GM18873 (cell line): ENCODE data around the gene SDK1.
"Not testable (repeated sequence)": the region's sequence is repeated elsewhere in the genome, so short reads cannot be mapped to it uniquely, and the experiment has no call there.

ENCODE experiments used
- ATAC-seq: cut with Tn5 transposase; IDR thresholded peaks from one replicate; pipeline ENCODE4 v1.9.1; 2021; ENCODE audit warnings: mild to moderate bottlenecking, moderate library complexity, moderate number of reproducible peaks; ENCODE audit not compliant: unreplicated experiment, low FRiP score

SDK1 gene

DNA sequence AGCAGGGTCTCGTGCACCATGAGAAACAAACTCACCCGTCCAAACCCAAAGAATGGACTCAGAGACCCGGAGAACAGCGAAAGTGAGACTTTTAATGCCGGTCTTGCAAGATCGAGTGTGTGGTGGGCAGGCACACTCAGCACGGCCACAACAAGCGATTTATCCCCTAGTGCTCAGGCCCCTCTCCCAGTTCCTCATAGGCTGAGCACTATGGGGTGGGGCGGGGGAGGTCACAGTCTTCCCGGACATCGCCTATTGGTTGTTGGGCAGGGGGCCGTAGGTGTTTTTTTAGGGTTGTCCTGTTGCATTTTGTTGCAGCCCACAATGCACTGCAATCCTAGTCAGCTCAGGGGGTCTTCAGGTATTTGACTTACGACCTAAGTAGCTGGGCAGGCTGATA is 772.7 kb downstream of the SDK1 start:
- no peak for ATAC-seq

DNA sequence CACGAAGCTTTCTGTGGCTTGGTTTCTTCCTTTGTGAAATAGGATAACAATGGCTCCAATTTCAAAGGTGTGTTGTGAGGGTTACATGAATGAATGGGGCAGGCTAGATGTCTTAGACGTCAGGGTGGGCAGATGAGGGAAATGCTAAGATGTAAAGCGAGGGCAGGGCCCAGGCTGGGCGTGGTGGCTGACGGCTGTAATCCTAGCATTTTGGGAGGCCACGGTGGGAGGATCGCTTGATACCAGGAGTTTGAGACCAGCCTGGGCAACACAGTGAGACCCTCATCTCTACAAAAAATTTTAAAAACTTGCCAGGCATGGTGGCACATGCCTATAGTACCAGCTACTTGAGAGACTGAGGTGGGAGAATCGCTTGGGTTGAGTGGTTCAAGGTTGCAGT is 773.4 kb downstream of the SDK1 start:
- no peak for ATAC-seq

DNA sequence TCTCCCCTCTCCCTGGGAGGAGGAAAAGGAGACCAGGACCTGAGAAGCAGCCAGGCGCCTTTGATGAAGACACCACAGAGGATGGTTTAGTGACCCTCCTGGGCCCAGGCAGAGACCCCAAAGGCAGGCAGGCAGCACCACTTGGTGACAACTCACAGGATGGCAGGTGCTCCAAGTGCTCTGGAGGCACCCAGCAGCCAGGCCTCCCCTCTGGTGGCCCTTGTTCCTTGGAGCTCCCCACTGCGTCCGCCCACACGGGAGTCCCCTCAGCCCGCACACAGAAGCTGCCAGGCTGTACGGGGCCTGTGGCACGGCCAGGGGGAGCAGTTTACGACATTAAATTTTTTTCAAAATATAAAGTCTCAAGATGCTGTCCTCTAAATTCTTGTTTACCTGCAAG is 773.9 kb downstream of the SDK1 start:
- no peak for ATAC-seq

DNA sequence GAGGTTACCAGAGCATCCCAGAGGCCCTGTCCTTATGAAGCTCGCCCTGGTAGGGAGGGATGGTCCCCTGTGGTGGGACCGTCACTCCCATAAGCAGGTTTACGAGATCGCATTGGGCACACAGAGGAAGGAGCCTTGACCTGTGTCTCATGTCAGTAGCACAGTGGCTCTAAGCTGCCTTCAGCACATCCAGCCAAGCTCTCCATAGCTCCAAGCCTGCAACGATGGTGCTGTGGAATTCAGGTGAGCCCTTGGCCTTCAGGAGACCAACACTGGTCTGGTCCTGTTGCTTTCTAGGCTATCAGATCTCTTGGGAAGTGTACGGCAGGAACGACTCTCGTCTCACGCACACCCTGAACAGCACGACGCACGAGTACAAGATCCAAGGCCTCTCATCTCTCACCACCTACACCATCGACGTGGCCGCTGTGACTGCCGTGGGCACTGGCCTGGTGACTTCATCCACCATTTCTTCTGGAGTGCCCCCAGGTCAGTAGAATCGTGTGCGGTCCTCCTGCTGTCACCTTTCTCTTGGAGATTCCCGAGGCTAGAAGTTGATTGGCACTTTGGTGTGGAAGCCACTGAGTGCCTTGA is 775.7 kb downstream of the SDK1 start:
- no peak for ATAC-seq

DNA sequence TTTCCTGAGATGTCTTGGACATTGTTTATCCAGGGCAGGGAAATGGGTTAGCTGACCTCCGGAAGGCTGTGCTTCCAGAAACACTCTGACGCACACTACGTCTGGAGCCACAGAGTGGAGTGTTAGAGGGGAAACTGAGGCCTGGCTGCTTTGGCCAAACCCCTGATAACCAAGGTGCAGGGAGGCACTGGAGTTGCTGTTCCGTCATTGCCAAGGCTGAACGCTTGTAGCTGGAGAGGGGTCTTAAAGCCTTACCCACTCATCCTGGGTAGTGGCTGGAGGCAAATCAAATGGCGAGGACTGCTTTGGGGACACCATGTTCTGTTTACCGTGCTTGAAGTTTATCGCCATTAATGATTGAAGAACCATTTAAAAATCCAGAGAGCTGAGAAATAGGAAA is 776.9 kb downstream of the SDK1 start:
- no peak for ATAC-seq

- no peak for ATAC-seq
Measured at GRCh38 chr7:4078580-4078979, 777.5 kb downstream of the SDK1 start.

DNA sequence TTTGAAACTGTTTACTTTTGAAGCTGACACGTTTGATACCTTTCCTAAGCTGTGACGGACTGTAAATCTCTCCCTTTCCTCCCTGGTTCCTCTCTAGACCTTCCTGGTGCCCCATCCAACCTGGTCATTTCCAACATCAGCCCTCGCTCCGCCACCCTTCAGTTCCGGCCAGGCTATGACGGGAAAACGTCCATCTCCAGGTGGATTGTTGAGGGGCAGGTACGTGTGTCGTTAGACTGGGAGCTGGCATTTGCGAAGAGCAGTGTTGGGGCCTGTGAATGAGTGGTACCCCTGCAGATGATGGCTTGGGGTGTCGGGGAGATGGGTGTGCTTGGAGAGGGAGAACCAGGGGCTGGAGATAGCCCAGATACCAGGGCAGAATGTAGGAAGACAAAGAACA is 778.3 kb downstream of the SDK1 start:
- no peak for ATAC-seq

GRCh38 chr7:4079956-4080355 is 778.9 kb downstream of the SDK1 start:
- ATAC-seq = no peak

DNA sequence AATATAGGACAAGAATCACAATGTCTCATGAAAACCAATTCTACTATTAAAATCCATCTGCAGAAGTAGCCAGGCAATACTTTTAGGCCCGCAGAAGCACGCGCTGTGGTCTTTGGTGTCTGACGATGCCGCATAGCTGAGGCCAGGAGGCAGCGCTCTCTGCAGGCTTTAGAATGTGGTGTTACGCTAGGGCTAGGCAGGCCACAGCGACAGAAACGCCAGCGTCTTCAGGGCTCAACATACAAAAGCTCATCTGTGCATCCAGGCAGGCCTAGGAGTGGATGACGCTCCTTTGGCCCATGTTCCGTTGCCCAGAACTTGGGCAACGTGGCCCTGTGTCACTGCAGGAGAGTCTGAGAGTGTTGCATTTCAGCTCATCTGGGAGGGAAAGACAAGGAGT is 779.9 kb downstream of the SDK1 start:
- ATAC-seq = no peak

GRCh38 chr7:4083513-4083912 is 782.5 kb downstream of the SDK1 start:
- no peak for ATAC-seq

- ATAC-seq = no peak
Measured at GRCh38 chr7:4084271-4084670, 783.2 kb downstream of the SDK1 start.

DNA sequence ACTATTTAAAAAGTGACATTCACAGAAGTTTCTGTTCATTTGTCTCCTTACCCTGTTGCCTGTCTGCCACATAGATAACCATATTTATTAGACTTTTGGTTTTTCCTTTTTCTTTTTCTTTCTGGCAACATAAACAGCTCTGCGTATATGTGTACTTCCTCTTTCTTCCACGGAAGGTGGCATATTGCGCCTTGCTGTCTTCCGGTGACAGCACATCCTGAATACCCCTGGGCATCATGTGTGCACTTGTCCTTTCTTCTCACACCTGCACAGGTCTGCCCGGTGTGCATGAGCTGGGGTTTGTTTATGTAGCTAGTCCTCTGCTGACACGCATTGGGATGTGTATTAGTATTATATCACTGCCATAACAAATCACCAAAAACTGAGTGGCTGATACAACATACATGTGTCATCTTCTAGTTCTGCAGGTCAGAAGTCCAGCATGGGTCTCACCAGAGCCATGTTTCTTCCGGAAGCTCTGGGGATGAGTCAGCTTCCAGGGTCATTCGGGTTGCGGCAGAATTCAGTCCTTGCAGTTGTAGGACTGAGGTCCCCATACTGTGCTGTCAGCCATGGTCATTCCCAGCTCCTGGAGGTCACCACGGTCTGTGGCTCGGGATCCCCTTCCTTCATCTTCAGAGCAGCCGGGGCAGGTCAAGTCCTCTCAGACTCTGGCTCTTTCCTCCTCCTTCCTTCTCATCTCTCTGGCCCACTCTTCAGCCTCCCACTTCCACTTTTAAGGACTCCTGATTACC is 785.1 kb downstream of the SDK1 start:
- ATAC-seq = no peak

- ATAC-seq = no peak
Measured at GRCh38 chr7:4086723-4087122, 785.7 kb downstream of the SDK1 start.

DNA sequence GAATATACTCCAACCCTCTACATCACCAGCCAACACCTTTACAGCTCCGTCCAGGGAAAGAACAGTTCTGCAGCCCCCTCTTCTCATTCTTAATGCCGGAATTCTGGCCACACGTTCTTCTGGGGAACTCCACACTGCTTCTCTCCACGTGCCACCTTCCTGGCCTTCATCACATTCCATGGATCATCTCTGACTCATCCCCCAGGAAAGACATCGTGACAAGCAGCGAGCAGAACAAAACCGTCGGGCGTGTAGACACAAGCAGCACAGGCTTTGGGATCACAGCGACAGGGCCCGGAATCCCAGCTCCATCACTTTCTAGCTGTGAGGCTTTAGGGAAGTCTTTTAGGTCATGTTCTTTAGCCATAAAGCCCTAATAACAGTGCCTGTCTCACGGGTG is 790.7 kb downstream of the SDK1 start:
- ATAC-seq = no peak

DNA sequence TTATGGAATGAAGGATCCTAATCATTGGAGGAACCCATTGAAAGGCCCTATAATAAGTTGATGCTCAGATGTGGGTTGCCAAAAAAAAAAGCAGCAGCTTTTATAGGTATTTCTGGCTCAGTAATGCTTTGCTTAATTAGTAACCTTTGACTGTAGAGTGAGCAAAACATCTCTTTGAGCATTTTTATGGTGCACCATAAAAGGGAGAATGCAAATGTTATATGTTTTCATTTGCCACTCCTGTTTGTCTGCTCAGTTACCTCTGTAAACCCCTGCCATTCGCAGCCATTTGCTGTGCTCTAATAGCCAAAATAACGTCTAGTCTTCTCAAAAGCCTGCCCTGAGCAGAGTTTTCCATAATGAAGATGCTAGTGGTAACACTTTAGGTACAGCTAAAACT is 792.0 kb downstream of the SDK1 start:
- no peak for ATAC-seq

DNA sequence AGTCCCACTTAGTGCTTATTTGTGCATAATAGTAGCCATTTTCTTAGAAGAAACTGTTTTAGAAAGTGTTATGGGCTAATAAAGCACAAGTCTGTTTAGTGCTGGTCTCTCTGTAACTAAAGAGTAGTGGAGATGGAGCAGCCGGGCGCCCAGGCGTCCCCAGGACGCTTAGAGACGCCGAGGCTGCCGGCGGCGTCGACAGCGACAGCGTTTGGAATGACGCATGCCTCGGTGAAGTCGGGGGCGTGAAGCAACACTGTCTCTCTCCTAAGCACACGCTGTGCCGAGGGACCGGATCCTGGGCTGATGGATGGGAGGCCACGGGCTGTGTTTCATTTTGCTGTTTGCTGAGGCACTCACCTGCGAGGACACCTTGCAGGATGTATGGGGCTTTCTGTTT is 792.4 kb downstream of the SDK1 start:
- no peak for ATAC-seq

DNA sequence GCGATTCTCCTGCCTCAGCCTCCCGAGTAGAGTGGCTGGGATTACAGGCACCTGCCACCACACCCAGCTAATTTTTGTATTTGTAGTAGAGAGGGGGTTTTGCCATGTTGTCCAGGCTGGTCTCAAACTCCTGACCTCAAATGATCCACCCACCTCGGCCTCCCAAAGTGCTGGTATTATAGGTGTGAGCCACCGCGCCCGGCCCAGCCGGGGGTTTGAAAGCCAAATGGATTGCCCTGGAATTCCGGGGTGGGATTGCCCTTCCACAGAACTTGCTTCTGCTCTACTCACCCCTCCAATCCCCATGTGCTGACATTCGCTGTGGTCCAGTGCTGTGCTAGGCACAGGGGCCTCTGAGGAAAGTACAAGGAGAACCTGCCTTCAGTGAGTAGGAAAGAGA is 793.1 kb downstream of the SDK1 start:
- ATAC-seq = not testable (repeated sequence)

GRCh38 chr7:4097001-4097609 is 796.1 kb downstream of the SDK1 start:
- ATAC-seq = no peak

GRCh38 chr7:4098169-4098568 is 797.1 kb downstream of the SDK1 start:
- ATAC-seq = no peak

DNA sequence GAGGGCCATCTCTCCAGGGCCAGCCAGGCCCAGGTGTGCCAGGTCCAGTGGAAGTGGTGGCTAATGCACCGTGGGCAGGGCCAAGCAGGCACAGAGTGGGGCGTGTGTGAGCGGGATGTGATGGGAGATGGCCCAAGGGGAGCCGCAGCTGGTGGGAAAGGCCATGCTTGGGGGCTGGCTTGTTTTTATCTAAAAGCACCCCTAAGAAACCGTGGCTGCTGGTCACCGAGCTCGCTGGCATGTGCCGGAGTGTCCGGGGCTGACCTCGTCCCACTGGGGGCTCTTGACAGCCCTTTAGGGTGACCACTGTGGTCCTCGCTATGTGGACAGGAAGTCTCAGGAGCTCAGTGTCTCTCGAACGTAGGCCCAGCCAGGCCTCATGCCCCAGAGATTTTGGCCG is 798.6 kb downstream of the SDK1 start:
- ATAC-seq = no peak

DNA sequence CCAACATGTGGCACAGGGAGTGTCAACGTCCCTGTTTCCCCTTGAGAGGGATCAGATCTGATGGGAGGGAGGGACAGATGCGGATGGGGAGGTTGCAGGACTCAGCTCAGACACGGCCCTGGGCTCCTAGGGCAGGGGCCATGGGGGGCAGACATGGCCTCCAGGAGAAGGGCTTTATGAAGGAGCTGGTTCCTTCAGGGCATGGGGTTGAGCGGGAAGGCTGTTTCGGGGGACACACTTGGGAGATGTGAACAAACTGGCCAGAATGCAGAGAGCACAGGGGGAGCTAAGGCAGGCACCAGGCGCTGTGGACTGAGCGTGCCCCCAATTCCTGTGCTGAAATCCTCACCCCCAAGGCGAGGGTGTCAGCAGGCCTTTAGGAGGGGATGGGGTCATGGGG is 799.1 kb downstream of the SDK1 start:
- ATAC-seq = no peak

- no peak for ATAC-seq
Measured at GRCh38 chr7:4100691-4101090, 799.6 kb downstream of the SDK1 start.
